ENCODE measurements around the gene PTAFR.

GRCh38 chr1:28148880-28149195 lies 27.7 kb downstream of the PTAFR start:
- TF ChIP-seq CTCF (conservative IDR thresholded peaks at IDR 0.05 in 1 of 2, IDR thresholded peaks at IDR 0.05 in 1 of 2; ENCODE audit: low read depth in 1 of 2, low read length in 2 of 2) (no peak), EZH2 (IDR thresholded peaks at IDR 0.05; ENCODE audit: low read length, missing control alignments) (no peak)
